Sciatic nerve (tissue), 2 donors: ENCODE results near the gene ABI3BP. TPM values are rescaled to one million over a fixed set of nuclear protein-coding genes. Genes with fewer than 3 reads are reported as not detected.

Experiments
- ATAC-seq: fragments of 200-7000 bp; cut with Tn5 transposase; one replicate; pipeline ENCODE4 v1.9.1; 2020; ENCODE audit warnings: mild to moderate bottlenecking, moderate library complexity
- DNase-seq: peaks from one replicate; pipeline ENCODE4 v3.0.0-alpha.2; 2020; ENCODE audit warnings: low spot score
- intact Hi-C: fragments of 100-400 bp; cut with DNase I; formaldehyde crosslinking; loops from one replicate; pipeline ENCODE4 v1.14.2; 2022
- total RNA-seq: library from RNA; stranded (reverse); fragmentation: NEBNext Ultra II Directional; extraction: Animal tissue kit (Norgen Biotek cat#: 25700); gene quantifications from one replicate; pipeline ENCODE4 v1.2.1, GENCODE V29; 2021
- donor health status: DM: no; HTN: no; CAD: no.
- donor health status: DM: no; HTN: no; CAD: no.

ABI3BP gene
- total RNA-seq, 1 donor from 2014 or later = 369 TPM

DNA sequence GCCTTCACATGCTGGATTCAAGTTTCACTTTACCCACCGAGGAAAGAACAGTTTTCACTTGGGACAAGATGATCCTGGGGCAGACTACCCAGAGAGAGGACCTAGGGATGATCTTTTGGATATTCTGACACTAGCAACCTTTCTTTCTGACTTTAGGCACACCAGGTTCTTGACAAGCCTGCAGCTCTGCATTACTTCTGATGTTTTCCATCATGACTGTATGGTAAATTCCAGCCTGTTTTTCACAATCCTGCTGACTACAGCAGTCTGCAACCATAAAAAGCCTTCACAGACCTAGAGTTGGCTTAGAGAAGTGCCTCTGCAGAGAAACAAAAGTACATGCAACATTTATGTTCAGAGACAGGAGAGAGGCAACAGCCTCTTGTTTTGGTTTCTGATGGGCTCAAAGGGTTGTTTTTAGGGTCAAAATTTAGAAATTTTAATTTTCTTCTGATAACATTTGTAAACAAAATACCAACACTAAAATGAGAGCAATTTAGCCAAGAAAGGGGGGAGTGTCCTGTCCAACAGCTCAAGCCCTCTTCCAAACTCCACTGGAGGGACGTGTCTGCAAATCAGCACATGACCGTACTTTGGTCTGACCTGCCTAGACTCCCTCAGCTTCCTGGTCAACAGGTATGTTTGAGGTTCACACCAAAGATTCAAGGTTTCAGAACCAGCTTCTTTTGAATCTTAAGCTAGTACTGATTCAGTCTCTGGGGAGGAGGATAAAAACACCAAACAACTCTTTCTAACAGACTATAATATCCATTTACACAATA, 799 bp downstream of the ABI3BP start:
- no peak for DNase-seq
- peak; percentile 85 for ATAC-seq
- intact Hi-C loops = no loop called here

- intact Hi-C loops = no loop called here
- DNase-seq = no peak
- no peak for ATAC-seq
Measured at GRCh38 chr3:100988080-100988479, 5.1 kb downstream of the ABI3BP start.

DNA sequence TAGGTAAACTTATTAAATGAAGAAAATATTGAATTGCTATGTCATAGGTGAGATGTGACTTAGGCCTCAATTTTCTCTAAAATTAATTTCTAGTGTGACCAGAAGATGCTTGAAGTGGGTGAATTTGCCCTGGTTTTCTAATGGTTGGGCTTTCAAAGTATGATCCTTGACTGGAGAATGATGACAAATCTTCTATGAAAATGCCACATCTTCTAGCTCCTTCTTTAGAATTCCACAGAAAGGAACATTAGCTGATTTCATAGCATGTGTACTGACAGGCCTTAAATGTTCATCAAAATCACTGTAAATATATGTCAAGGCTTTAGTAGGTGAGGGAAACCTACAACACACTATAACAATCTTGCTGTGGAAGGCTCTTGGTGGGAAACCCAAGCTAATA, 8.9 kb downstream of the ABI3BP start:
- no peak for DNase-seq
- intact Hi-C loops = no loop called here
- ATAC-seq = no peak

DNA sequence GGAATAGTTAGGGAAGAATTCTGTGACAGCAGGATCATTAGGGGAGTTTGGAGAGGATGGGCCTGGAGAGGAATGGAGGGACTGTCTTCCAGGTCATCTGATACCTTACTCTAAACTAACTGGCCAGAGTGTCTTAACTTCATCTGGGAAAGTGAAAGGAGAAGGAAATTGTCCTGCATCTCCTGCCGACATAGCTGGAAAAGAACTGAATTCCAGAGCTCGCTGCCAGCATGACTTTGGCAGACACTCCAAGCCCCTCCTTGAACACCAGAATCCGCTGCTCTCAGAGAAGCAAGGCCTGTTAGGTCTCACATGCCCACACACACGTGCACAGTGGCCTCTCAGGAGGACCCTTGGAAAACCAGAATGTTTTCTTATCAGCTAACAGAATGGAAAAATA, 10.5 kb downstream of the ABI3BP start:
- intact Hi-C loops = no loop called here
- peak; percentile 69 for DNase-seq
- peak; percentile 84 for ATAC-seq

GRCh38 chr3:100981164-100981911, 11.9 kb downstream of the ABI3BP start:
- ATAC-seq = peak; percentile 54
- intact Hi-C loops = no loop called here
- DNase-seq = no peak

DNA sequence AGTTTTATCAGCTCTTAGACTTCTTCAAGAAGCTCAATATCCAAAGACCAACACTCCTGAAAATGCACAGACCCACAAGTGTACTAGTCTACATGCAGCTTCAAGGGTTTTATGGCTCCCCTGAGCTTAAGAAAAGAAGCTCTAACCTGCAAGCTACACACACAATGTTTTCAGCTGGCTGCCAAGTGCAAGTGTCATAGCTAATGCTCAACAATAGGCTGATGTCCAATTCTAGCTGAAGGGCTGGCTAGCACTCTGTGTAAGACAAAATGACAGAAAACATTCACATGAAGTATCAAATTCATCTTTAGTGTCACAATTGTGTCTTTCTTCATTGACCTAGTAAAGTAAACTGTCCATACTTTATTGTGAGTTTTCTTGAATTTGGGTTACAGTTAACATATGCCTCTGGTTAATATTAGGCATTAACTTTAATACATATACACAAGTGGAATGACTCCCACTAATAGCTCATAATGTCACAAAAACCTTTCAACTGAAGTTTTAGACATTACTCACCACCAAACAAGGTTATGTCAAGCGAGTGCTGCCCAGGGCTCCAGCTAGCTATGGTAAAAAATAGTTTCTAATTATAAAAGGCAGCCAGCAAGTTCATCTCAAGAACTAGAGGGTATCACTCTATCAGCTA, 15.1 kb downstream of the ABI3BP start:
- intact Hi-C loops = no loop called here
- ATAC-seq = no peak
- no peak for DNase-seq

DNA sequence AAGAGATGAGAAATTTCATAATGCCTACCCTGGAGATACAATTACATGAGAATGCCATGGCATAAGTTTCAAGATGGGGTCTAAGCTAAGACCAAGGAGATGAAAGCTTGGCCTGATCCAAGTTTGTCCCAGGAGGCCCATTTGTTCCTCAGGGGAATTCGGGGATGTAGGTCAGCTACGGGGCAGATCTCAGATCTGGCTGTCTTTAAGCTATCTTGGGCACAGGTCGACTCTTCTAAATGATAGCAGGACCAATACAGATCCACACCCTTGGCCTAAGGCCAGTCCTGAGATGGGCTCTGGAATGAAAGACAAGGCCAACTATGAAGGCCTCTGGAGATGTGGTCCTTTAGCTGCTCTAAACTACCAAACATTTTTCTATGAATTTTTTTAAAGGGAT, 16.6 kb downstream of the ABI3BP start:
- no peak for DNase-seq
- ATAC-seq = no peak
- intact Hi-C loops = no loop called here

- intact Hi-C loops = no loop called here
- DNase-seq = no peak
- no peak for ATAC-seq
Measured at GRCh38 chr3:100975714-100976113, 17.5 kb downstream of the ABI3BP start.

- intact Hi-C loops = no loop called here
- DNase-seq (no peak), ATAC-seq (no peak)
Measured at GRCh38 chr3:100973594-100973993, 19.6 kb downstream of the ABI3BP start.

GRCh38 chr3:100972867-100973266, 20.4 kb downstream of the ABI3BP start:
- no peak for DNase-seq
- intact Hi-C loops = no loop called here
- ATAC-seq = no peak

GRCh38 chr3:100972301-100972844, 20.8 kb downstream of the ABI3BP start:
- DNase-seq (no peak), ATAC-seq (no peak)
- intact Hi-C loops = no loop called here

DNA sequence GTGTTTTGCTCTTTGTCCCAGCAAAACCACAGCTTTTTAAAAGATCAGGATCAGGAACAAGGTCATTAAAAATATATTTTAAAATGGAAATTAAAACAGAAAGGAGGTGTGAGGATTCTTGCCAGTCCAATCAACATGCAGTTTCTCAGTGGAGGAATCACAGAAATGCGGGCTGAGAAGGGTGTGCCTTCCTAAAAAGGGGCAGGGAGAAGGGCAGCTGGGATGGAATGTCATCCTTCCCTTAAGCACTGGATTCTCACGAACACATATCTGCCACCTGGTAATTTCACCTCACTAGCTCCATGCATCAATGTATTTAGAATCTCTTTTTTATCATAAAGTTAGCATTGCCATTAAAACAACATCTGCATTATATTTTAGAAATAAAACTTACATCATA, 21.4 kb downstream of the ABI3BP start:
- DNase-seq (no peak), ATAC-seq (no peak)
- intact Hi-C loops = no loop called here

DNA sequence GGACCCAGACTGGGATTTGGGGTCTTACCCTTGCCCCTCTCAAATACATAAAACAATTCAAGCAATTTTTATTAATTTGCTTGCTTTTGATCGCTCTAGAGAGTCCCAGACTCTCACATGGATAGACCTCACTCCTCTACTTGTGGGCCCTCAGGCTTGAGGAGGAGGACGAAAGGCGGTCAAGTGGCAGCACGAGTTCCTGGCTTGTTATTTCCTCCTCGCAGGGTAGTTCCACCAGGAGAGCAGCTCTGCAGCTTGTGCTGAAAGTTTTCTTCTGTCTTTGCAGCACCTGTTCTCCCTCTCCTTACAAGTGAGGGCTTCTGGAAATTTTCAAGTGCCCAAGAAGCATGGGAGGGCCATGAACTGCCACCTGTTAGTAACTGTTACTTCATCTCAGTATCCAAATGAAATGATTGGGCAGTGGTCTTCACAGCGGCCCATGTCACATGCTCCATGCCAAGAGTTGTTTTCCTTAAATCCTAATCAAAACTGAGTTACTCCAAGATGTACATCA, 22.7 kb downstream of the ABI3BP start:
- DNase-seq = no peak
- ATAC-seq = no peak
- intact Hi-C loops = no loop called here

GRCh38 chr3:100968932-100969906, 24.0 kb downstream of the ABI3BP start:
- ATAC-seq (peak; percentile 78), DNase-seq (no peak)
- intact Hi-C loops = no loop called here

- intact Hi-C loops = no loop called here
- no peak for DNase-seq
- no peak for ATAC-seq
Measured at GRCh38 chr3:100966807-100967206, 26.4 kb downstream of the ABI3BP start.

- DNase-seq (no peak), ATAC-seq (no peak)
- intact Hi-C loops = no loop called here
Measured at GRCh38 chr3:100966049-100966491, 27.2 kb downstream of the ABI3BP start.

DNA sequence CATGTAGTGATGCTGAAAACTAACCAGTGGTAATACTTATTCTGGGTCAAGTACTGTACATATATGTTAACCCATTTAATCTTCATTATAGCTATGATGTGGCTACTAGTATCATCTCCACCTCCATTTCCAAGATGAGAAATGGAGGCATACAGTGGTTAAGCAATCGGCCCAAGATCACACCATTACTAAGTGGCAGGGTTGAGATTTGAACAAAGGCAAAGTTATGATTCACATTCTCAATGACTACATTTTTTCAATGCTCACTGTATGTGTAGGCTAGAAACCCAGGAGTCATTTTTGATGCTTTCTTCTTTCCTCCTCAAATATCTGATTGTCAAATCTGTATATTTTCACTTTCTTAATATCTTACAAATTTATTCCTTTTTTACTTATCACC, 30.2 kb downstream of the ABI3BP start:
- intact Hi-C loops = no loop called here
- no peak for ATAC-seq
- no peak for DNase-seq

DNA sequence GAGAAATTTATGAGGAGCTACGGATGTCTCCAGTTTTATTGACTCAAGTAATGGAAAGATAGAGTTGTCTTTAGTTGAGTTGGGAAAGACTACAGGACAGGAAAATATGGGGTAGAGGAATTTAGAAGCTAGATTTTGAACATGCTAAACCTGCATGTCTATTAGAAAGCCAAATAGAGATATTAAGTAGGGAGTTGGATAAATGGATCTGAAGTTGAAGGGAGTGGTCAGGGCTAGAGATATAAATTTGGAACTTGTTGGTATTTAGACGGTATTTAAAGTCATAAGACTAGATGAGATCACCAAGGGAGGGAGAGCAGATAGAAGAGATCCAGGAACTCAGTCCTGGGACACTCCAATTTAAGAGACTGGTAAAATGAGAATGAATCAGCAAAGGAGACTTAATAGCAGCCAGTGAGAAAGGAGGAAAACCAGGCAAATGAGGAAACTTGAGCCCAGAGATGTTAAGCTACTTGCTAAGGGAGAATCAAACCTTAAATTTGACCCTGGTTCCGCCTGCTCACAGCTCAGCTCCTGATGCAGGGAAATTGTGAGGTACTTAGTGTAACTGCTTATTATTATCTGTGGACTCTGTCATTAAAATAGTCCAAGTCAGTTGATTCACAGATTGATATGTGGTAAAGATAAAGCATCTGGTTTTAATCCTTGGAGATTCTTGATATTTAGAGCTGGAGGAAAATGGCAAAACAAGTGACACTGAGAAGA, 35.8 kb downstream of the ABI3BP start:
- DNase-seq (no peak), ATAC-seq (peak; percentile 29)
- intact Hi-C loops = no loop called here
